Bone marrow (tissue), 2 donors: ENCODE measurements around the gene AGBL3.

ENCODE experiments used
- DNase-seq, 2 donors: peaks; one replicate each; lab custom pipeline; 2025; lab: John Stamatoyannopoulos, UW

Gene AGBL3

DNA sequence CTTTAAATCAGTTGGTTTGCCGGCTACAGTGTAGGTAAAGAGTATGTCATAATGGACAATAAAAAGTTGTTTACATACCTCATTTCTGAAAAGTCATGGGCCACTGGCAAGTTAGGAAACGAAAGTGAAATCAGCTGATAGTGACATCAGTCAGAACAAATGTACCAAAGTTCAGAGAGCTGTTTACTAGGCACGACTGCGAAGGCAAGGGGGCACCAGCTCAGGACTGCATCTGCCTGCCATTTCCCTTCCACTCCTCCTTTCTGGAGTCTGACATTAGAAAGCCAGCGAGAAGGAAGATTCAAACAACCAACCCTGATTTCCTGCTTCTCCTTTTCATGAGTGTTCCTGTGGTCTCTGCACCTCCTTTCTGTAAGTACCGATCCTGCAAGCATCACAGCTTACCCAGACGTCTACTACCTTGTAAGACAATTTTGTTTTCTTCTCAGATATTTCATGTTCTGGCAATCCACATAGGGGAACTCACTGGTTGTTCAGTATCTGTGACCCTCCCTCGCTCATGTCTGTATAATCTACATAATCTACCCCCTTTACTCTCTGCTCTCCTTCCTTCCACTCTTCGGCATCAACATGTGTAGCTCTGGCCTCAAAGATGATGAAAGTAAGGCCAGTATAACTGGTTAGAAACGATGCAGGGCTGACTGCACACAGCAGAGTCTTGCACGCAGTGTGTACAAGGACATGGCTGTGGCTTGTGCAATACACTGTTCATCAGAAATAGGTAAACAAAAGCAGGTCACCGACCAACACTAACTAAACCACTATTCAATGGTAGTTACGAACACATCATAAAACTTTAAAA is 161.8 kb downstream of the AGBL3 start, which contains the start of gene TMEM140:
Gene TMEM140 (plus strand): TSS at position 174 of the 823 bp plus-strand sequence. CDS start 16,370 bp downstream, outside the sequence.
- peak in 1 of 2 donors; percentile 85 for DNase-seq

GRCh38 chr7:135150072-135150782 is 163.9 kb downstream of the AGBL3 start:
- no peak for DNase-seq

DNA sequence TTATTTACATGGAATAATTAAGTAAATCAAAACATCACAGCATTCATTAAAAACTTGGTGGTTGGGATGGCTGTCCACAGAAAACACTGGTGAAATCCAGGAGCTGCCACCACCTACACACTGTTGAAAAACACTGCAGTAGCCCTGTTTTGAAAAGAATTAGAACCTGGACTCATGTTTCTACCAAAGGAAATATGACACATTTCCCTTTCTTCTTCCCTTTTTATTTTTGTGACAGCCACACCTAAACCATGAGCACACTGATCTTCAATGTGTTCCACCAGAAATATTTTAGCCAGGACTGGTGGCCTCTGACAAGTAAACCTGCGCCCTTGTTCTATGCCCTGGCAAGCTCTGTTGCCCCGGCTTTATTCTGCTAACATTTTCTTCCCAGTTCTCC is 164.8 kb downstream of the AGBL3 start:
- peak in 1 of 2 donors; percentile 69 for DNase-seq

DNA sequence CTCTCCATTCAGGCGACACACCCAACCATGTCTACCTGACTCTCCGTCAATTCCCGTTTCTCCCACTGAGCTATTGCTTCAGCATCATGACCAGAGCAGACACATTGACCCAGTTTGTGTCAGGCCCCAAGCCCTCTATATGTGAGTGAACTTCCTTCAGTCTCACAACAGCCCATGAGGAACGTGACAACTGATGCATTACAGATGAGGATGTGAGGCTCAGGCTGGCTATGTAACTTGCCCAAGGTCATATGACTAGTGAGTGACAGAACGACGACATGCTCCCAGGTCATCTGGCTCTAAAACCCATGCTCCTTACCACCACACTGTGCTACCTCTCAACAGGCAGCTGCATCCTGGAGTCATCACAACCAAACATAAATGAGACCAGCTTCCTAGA is 165.2 kb downstream of the AGBL3 start:
- DNase-seq: peak in 1 of 2 donors; percentile 37

DNA sequence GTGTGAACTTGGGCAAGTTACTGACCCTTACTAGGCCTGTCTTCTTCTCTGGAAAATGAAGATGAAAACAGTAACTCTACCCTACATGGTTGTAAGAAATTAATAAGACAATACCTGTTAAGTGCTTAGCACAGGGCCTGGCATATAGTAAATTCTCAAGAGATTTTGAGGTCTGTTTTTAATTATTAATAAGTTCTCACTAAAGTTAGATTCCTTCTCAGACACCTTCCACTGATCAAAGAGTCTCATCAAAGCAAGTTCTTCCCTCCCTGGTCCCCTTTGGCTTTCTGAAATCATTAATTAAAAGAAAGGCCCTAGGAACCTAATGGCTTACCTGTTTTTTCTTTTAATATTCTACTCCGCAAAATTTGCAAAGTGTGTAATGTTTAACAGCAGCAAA is 166.1 kb downstream of the AGBL3 start:
- DNase-seq: no peak

- DNase-seq: no peak
Measured at GRCh38 chr7:135154734-135155133, 168.4 kb downstream of the AGBL3 start.

DNA sequence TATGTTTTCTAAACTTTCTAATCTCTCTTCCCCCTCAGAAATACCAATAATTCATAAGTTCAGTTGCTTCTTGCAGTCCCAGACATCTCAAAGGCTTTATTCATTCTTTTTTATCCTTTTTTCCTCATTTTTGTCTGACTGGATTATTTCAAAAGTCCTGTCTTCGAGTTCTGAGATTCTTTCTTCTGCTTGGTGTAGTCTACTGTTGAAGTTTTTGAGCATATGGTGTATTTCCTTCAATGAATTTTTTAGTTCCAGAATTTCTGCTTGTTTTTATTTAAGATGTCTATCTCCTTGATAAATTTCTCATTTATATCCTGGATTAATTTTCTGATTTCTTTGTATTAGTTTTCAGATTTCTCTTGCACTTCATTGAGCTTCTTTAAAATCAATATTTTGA is 170.0 kb downstream of the AGBL3 start:
- DNase-seq: no peak

DNA sequence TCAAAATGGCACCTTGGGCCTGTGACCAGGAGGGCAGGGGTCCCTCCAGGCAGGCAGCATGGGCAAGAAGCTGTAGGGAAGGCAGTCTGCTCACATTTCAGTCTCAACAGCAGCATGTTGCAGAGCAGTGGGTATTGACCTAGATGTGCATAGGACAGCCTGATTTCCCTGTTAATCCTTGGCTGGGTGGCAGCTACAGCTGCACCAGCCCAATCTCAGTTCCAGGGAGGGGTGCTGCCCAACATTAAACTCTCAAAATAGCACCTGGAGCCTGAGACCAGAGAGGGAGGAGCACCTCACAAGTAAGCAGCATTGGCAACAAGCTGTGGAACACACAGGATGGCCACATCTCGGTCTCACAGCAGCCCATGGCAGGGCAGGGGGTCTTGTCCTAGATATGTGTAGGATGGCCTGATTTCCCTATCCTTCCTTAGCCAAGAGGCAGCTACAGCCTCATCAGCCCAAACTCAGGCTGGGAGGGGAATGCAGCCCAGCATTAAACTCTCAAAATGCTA is 171.9 kb downstream of the AGBL3 start:
- DNase-seq: no peak

GRCh38 chr7:135158874-135159273 is 172.6 kb downstream of the AGBL3 start:
- DNase-seq: no peak

DNA sequence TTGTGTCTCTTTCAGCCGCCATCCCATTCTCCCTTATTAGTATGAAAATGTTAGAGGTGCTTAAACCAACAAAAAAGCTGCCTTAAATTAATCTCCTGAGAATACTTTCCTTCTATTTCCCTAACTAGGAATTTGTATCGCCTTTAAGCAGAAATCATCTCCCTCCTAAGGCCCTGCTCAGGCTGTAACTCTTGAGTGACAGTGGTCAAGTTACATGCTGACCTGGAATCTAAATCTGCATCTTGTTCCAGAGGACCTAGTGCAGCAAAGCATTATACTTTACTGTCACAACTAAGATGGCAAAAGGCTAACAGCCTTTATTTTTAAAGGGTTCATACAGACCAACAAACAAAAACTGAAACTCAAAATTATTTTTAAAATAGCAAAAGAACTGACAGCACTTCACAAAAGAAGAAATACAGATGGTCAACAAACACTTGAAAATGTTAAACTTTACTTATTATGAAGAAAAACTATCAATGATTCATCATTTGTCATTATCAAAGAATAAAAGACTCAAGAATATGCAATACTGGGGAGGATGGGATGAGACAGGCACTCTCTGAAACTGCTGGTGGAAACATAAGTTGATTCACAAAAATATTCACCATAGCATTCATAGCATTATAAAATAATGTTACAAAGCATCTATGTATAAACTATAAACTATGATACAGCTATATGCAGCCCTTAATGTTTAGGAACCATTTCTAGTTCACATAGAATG is 173.2 kb downstream of the AGBL3 start:
- DNase-seq: peak in 1 of 2 donors; percentile 3

DNA sequence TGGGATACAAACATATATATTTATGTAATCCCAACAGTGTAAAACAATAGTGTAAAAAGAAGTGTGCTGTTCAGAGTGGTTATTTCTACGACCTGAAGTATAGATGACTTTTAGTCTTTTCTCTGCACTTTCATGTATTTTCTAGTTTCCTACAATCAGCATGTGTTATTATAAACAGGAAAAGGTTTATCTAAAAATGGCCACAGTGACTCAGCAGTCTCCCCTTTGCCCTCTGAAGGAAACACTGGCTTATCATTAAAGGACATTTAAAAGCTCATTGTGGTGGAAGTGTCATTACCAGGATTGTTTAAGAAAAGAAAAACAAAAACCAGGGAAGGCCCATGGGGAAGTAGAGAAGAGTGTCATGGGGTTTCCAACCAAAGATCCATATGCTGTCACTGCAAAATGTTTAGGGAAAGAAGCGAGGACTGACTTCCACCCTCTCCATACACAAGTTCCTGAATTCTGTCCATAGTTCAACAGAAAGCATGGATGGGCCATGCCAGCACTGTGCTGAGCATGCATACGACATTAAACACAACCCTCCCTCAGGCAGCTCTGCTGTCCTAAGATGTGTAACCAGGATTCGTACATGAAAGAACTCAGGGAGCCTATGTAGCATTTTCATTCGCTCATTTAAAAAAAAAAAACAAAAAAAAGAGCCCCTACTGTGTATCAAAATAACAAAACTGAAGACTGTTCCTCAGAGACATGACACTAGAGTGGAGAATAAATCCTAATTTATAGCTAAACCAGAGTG is 174.0 kb downstream of the AGBL3 start:
- DNase-seq: peak in 1 of 2 donors; percentile 37

DNA sequence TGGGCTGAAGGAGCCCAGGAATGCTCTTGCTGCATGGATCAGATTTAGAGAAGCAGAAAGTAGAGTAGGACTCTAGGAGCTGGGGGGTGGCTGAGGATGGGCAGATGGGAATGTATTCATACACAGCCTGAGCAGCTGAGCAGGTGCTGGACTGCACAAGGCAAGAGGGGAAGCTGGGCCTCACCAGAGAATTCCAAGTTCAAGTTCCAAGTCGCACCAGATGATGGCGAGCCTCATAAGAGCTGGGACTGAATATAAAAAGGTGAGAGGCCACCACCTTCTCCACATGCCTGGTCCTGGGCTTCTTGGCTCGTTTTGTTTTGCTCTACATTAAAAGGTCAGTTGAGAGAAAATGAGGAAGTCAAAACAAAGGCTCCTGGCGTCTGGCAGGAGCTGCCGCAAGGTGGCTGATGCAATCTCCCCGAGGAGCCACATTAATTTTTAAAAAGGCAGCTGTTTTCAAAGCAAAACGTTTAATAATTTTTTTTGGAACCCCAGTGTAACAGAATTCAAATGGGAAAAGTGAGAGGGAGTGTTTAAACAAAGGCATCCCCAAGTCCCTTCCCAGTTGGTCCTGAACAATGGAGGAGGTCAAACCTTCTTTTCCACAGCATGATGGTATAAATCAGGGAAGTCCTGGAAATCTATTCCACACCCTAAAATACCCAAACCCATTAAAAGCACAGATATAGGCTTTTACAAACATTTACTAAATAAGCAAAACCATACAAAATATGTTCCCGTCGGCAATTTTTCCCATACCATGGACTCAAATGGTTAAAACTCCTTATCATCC is 174.7 kb downstream of the AGBL3 start:
- DNase-seq: peak in 1 of 2 donors; percentile 72

DNA sequence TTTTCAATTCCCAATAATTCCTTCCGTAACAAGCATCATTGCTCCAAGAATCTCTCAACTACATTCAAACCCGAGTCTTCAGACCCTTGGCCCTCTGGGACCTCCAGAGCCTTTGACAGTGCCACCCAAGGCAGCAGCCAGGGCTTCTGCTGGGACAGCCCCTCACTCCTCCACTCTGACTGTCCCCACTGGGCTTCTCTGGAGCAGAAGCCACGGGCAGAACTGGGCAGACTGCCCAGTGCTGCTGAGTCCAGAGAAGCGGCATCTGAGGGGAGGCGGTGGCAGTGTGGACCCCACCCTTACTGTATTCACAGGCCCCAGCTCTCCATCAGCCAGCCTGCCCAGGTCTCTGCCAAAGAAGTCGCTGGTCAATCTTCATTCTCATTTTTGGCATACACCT is 175.4 kb downstream of the AGBL3 start:
- DNase-seq: no peak

DNA sequence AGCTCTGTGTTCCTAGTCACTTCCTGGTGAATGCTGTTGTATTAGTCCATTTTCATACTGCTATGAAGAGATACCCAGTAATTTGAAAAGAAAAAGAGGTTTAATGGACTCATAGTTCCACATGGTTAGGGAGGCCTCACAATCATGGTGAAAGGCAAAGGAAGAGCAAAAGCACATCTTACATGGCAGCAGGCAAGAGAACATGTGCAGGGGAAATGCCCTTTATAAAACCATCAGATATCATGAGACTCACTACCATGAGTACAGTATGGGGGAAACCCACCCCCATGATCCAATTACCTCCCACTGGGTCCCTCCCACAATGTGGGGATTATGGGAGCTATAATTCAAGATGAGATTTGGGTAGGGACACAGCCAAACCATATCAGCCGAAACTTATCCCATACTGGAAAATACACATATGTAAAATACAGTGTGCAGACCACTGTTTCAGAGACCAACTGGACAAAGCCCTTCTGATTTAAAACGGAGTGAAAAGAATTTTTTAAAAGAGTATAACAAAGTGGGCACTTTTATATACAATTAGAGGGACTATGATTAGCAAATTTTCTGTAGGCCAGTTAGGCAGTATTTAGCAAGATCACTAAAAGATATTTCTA is 176.2 kb downstream of the AGBL3 start:
- DNase-seq: no peak

DNA sequence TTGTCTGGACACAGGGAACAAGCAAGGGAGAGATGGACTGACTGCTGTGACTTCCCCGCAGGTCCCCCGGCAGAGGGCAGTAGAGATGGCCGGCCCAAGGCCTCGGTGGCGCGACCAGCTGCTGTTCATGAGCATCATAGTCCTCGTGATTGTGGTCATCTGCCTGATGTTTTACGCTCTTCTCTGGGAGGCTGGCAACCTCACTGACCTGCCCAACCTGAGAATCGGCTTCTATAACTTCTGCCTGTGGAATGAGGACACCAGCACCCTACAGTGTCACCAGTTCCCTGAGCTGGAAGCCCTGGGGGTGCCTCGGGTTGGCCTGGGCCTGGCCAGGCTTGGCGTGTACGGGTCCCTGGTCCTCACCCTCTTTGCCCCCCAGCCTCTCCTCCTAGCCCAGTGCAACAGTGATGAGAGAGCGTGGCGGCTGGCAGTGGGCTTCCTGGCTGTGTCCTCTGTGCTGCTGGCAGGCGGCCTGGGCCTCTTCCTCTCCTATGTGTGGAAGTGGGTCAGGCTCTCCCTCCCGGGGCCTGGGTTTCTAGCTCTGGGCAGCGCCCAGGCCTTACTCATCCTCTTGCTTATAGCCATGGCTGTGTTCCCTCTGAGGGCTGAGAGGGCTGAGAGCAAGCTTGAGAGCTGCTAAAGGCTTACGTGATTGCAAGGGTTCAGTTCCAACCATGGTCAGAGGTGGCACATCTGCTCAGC is 178.2 kb downstream of the AGBL3 start:
- no peak for DNase-seq

DNA sequence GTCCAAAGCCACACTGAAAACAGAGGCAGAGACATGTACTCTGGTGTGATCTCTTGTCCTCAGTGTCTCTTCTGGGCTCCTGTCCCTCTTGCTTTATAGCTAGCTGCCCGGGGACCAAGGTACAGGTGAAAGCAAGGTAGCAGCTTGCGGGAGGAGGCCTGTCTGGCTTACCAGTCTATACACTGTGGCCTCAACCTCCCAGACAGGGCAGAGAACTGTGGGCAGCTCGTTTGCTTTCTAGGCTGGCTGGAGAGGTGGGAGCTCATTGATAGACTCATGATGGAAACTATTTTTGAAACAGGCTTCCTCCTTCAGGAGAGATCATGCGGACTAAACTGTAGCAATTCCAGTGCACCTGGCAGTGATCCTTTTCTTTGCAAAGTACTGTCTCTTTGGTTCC is 179.6 kb downstream of the AGBL3 start:
- no peak for DNase-seq

DNA sequence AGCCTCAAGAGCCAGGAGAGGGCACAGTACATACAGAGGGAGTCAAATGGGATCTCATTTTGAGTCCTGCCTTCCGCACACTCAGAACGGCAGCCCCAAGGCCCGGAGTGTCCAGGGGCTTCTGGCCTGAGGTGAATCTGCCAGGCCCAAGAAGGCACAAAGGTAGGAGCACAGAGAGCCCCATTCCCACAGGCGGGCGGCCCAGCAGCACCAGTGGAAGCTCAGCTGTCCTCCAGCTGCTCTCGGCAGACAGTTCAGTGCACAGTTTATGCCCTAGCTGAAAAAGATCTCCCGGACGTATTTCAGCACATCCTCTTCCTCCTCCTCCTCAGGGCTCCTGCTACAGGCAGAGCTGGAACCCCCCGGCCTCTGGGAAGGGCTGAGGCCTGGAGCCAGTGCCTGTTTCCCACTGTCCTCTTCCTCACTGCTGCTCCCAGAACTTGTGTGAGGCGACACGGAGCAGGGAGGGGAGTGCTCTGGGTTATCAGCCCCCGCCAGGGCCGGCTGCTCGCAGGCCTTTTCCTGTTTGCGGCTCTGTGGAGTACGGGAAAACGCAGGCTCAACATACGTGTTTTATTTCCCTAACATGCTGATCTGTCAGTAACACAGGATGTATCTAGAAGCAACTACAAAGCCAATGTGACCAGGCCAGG is 180.2 kb downstream of the AGBL3 start:
- peak in 1 of 2 donors; percentile 45 for DNase-seq

DNA sequence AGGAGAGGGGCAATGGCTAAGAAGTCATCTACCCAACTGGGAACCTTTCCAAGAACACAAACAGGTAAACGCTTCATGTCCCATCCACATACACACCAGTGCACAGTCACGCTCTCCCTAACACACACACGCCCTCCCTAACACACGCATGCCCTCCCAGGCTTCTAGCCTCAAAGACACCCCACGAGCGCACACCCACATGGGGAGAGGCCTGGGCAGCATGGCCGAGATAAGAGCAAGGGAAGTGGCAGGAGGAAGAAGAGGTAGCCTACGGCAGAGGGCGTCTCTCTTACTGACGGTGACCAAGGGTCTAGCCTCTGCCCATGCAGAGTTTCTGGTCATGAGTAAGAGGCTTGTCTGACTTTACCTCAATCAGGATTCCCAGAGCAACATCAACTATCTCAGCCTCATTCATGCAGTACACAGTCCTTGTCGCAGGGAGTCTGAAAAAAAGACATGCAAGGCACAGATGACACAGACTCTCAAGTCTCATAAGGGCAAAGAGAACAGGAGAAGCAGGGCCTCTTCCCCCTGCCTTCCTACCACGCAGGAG is 181.1 kb downstream of the AGBL3 start:
- DNase-seq: no peak

DNA sequence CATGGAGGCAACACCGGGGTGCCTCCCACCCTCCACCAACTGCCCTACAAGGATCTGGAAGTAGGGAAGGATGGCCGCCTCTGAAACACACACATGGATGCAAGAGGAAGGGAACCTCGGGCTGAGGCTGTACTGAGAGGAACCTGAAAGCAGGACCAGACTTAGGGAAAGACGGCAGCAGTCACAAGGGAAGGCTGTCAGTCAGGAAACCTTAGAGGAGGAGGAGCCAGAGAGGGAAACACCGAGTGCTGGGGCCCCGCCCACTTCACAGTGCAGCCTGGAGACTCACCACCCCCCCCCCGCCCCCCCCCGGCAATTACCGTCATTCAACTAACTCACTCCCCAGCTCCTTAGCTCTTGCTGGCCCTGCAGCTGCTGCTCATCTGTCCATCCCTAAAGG is 181.7 kb downstream of the AGBL3 start:
- DNase-seq: peak in 1 of 2 donors; percentile 3
